ENCODE measurements around the gene GH1. TPM values are rescaled to one million over a fixed set of nuclear protein-coding genes. Genes with fewer than 3 reads are reported as not detected.
A peak's percentile ranks its signal among the peaks of the same experiment; 100 is the strongest.
"Not testable (repeated sequence)": the region's sequence is repeated elsewhere in the genome, so short reads cannot be mapped to it uniquely, and the experiment has no call there.

Gene GH1
- polyA plus RNA-seq, 1 experiment, result not detected

DNA sequence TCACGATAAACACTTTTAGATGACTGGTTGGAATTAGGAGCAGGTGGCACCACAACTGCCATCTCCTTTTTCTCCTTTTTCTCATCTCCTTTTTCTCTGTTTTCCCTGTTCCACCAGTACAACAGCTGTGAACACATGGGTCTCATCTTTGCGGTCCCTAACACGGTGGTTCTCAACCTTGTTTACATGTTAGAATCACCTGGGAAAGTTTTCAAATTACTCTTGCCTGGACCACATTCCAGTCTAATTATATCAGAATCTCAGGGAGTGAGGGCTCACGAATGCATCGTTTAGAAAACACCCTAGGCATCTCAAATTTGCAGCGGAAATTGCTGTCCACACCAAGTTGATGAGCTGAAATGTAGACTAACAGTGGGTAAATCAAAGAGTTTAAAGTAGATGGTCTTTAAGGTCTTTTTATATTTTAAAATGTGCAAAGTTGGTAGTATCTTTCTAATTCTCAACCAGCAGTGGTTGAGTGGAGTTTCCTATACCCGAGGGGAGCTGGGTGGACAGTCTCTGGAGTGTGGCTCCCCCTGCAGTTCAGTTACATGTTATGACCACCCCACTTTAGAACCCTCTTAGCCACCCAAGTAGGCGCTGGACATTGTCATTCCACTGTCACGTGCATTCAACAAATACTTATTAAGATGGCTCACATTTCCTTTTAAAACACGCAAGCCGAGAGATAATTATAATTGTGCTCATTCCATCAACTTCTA is 26.2 kb downstream of the GH1 start:
- TF ChIP-seq, protein P1, sequence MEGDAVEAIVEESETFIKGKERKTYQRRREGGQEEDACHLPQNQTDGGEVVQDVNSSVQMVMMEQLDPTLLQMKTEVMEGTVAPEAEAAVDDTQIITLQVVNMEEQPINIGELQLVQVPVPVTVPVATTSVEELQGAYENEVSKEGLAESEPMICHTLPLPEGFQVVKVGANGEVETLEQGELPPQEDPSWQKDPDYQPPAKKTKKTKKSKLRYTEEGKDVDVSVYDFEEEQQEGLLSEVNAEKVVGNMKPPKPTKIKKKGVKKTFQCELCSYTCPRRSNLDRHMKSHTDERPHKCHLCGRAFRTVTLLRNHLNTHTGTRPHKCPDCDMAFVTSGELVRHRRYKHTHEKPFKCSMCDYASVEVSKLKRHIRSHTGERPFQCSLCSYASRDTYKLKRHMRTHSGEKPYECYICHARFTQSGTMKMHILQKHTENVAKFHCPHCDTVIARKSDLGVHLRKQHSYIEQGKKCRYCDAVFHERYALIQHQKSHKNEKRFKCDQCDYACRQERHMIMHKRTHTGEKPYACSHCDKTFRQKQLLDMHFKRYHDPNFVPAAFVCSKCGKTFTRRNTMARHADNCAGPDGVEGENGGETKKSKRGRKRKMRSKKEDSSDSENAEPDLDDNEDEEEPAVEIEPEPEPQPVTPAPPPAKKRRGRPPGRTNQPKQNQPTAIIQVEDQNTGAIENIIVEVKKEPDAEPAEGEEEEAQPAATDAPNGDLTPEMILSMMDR (IDR thresholded peaks at IDR 0.05; ENCODE audit: insufficient read depth, low read depth, low read length), result peak; percentile 26; the same call in 1 of the 2 replicates
- peaks cover 13% of the 10 kb centered on the region for H3K27me3 ChIP-seq (ENCODE audit: control insufficient read depth, insufficient read depth, low read length)
- DNase-seq (ENCODE audit: low read depth); POLR2A ChIA-PET; H3K4me3 ChIP-seq (ENCODE audit: low read depth, low read length); H3K36me3 ChIP-seq (ENCODE audit: control insufficient read depth, insufficient read depth, low read length): not testable (repeated sequence)
- CTCF ChIA-PET, result interaction anchor here (1.1 to 2.7 kb wide), 7 partner anchors 9 to 44 kb away, joined by 3 to 12 read pairs (median 4); partner anchors contain the start of gene GH2

DNA sequence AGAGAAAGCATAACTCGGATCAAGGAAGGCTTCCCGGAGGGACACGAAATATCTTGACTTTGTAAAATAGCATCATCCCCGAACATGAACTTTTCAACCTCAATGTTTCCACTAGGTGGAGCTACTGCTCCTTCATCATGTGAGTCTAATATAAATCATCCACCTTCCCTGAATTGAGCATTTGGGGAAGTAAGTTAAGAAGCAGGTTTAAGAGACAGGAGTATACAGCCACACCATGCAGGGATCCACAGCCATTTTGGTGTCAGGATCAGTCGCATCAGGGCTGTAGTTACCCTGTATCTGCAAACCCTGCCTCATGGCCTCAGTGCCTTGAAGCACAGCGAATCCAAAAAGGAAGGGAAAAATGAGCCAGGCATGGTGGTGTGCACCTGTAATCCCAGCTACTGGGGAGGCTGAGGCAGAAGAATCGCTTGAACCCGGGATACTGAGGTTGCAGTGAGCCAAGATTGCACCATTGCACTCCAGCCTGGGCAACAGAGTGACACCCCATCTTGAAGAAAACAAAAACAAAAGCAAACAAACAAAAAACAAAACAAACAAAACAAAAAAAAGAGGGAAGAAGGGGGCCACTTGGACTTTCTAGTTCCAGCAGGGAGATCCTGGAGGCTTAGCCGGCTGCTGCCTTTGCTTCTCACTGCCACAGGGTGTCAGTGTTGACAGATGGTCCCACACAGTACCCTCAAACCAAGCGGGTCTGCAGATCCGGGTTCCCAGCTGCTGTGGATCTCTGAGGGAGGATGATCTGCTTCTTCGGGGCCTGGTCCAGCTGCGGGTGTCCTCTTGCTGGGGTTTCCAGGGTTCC is 29.4 kb downstream of the GH1 start:
- H3K27me3 ChIP-seq (ENCODE audit: control insufficient read depth, insufficient read depth, low read length), result peaks cover 13% of the 10 kb centered on the region
- H3K4me3 ChIP-seq (ENCODE audit: low read depth, low read length); DNase-seq (ENCODE audit: low read depth); H3K36me3 ChIP-seq (ENCODE audit: control insufficient read depth, insufficient read depth, low read length); POLR2A ChIA-PET: not testable (repeated sequence)
- TF ChIP-seq, protein P1 (IDR thresholded peaks at IDR 0.05; ENCODE audit: insufficient read depth, low read depth, low read length), result peak; percentile 57
- CTCF ChIA-PET, result interaction anchor here (0.6 to 5.1 kb wide), 23 partner anchors 11 to 438 kb away, joined by 3 to 72 read pairs (median 3); partner anchors contain the start of genes CSHL1, GH2 and SMARCD2

DNA sequence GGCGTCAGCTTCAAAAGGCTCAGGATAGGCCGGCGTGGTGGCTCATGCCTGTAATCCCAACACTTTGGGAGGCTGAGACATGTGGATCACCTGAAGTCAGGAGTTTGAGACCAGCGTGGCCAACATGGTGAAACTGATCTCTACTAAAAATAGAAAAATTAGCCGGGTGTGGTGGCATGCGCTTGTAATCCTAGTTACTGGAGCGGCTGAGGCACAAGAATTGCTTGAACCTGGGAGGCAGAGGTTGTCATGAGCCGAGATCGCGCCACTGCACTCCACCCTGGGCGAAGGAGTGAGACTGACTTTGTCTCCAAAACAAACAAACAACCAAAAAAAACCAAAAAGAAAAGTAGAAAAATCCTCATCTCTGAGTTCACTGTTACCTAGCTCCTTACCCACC is 33.5 kb downstream of the GH1 start:
- H3K36me3 ChIP-seq (ENCODE audit: control insufficient read depth, insufficient read depth, low read length); H3K27me3 ChIP-seq (ENCODE audit: control insufficient read depth, insufficient read depth, low read length); DNase-seq (ENCODE audit: low read depth); POLR2A ChIA-PET; H3K4me3 ChIP-seq (ENCODE audit: low read depth, low read length): not testable (repeated sequence)
- CTCF ChIA-PET, result interaction anchor here (0.6 to 3.4 kb wide), 3 partner anchors 8 to 132 kb away, joined by 3 to 12 read pairs (median 5); no protein-coding TSS in a partner anchor

DNA sequence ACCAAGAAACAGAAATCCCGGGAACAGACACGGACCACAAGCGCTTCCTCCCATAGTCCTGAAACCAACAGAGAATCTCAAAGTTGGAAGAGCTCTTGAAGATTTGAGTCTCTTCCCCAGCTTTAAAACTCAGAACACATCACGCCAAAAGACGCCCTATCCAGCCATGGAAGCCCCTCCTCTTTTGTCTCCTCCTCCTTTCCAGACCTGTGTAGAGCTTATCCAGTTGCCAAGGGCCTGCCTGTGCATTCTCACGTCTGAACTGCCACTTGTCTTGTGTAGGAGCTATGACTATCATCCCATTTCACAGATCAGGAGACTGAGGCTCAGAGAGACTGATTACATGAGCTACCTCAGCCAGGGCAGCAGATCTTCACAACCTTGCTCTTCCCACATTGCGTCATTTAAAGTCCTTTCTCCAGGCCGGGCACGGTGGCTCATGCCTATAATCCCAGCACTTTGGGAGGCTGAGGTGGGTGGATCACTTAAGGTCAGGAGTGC is 36.0 kb downstream of the GH1 start:
- H3K36me3 ChIP-seq (ENCODE audit: control insufficient read depth, insufficient read depth, low read length); POLR2A ChIA-PET; DNase-seq (ENCODE audit: low read depth); H3K27me3 ChIP-seq (ENCODE audit: control insufficient read depth, insufficient read depth, low read length); H3K4me3 ChIP-seq (ENCODE audit: low read depth, low read length): not testable (repeated sequence)
- CTCF ChIA-PET, result interaction anchor here (0.7 to 3.4 kb wide), 9 partner anchors 8 to 143 kb away, joined by 3 to 12 read pairs (median 4); no protein-coding TSS in a partner anchor

DNA sequence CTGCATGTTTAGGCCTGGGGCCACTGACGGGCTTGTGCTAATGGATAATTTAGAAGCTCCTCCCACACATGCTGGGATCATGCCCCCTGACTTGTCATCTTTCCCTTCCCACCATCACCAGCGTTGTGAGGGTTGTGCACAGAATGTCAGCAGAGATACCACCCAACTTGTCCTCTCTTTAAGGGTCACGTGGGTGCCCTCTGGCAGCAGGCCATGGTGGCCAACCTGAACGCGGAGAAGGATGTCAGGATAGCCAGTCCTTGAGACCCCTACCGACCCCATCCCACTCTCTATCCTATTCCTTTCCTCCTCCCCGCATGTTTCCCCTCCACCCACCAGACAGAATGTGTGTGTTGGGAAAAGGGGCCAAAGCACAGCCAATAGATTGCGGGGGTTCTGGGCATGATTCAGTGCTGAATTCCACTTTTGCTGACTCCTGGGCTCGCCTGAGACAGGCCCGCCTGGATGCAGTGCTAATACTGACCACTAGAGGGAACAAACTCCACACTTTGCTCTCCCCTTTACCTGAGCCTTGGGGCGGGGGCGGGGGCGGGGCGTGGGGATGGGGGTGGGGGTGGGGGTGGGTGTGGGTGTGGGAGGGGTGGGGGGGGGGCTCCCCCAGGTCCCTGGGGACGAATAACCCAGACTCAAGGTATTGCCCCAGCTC is 36.6 kb downstream of the GH1 start, which contains the start of gene GH2:
Gene GH2, minus strand, starts transcription at position 10 of the 667 bp plus-strand sequence. CDS start 143 bp downstream, outside the sequence.
- no peaks in the 10 kb centered on the region for H3K36me3 ChIP-seq (ENCODE audit: control insufficient read depth, insufficient read depth, low read length)
- TF ChIP-seq, protein P1 (IDR thresholded peaks at IDR 0.05; ENCODE audit: insufficient read depth, low read depth, low read length), result peak; percentile 78
- DNase-seq (ENCODE audit: low read depth), result no peak
- POLR2A ChIA-PET, result no interaction called here
- no peak within 1 kb of the TSS for H3K4me3 ChIP-seq (ENCODE audit: low read depth, low read length)
- CTCF ChIA-PET, result interaction anchor here (0.7 to 8.5 kb wide), 17 partner anchors 7 to 144 kb away, joined by 3 to 72 read pairs (median 5); no protein-coding TSS in a partner anchor
- H3K27me3 ChIP-seq (ENCODE audit: control insufficient read depth, insufficient read depth, low read length), result peaks cover 6% of the 10 kb centered on the region
